ENCODE results near the gene EPOP. TPM values are rescaled to one million over a fixed set of nuclear protein-coding genes. Genes with fewer than 3 reads are reported as not detected.

Gene EPOP
- total RNA-seq: 1 to 10 TPM; 1.6 to 2.6 TPM
- long read RNA-seq, donor 1: 0 reads
- long read RNA-seq, donor 2: 0 reads

- intact Hi-C loops (cut with DNase I): loop anchor here (5.0 kb wide), 2 partner anchors 57 to 62 kb away; partner anchors contain the start of gene CISD3 (in 1 of the 2)
- peak; percentile 96 for DNase-seq (ENCODE audit: low spot score)
These were observed at the start of gene EPOP for GRCh38 chr17:38674749-38675615. Gene EPOP, minus strand, starts transcription at chr17:38674957. Its CDS starts 462 bp downstream, at chr17:38674495.

GRCh38 chr17:38721802-38722201 lies 47.0 kb upstream of the EPOP start:
- intact Hi-C loops (cut with DNase I): no loop called here
- DNase-seq (ENCODE audit: low spot score): no peak

GRCh38 chr17:38720941-38721340 lies 46.2 kb upstream of the EPOP start:
- no peak for DNase-seq (ENCODE audit: low spot score)
- intact Hi-C loops (cut with DNase I): no loop called here

- intact Hi-C loops (cut with DNase I): no loop called here
- DNase-seq (ENCODE audit: low spot score): no peak
These were observed 45.3 kb upstream of the EPOP start for GRCh38 chr17:38719943-38720641.

- DNase-seq (ENCODE audit: low spot score): no peak
- intact Hi-C loops (cut with DNase I): no loop called here
These were observed 44.7 kb upstream of the EPOP start for GRCh38 chr17:38719289-38719942.

GRCh38 chr17:38717139-38717745 lies 42.5 kb upstream of the EPOP start:
- no peak for DNase-seq (ENCODE audit: low spot score)
- intact Hi-C loops (cut with DNase I): no loop called here

- no peak for DNase-seq (ENCODE audit: low spot score)
- intact Hi-C loops (cut with DNase I): no loop called here
These were observed 41.7 kb upstream of the EPOP start for GRCh38 chr17:38716368-38717005.

- intact Hi-C loops (cut with DNase I): no loop called here
- no peak for DNase-seq (ENCODE audit: low spot score)
These were observed 40.6 kb upstream of the EPOP start for GRCh38 chr17:38715216-38715943.

- intact Hi-C loops (cut with DNase I): no loop called here
- no peak for DNase-seq (ENCODE audit: low spot score)
These were observed 38.8 kb upstream of the EPOP start for GRCh38 chr17:38713456-38714075.

GRCh38 chr17:38712593-38712992 lies 37.8 kb upstream of the EPOP start:
- no peak for DNase-seq (ENCODE audit: low spot score)
- intact Hi-C loops (cut with DNase I): no loop called here

GRCh38 chr17:38711792-38712571 lies 37.2 kb upstream of the EPOP start:
- DNase-seq (ENCODE audit: low spot score): no peak
- intact Hi-C loops (cut with DNase I): no loop called here

GRCh38 chr17:38710985-38711384 lies 36.2 kb upstream of the EPOP start:
- intact Hi-C loops (cut with DNase I): no loop called here
- peak; percentile 46 for DNase-seq (ENCODE audit: low spot score)

- intact Hi-C loops (cut with DNase I): no loop called here
- no peak for DNase-seq (ENCODE audit: low spot score)
These were observed 35.8 kb upstream of the EPOP start for GRCh38 chr17:38710604-38710962.

GRCh38 chr17:38709864-38710603 lies 35.3 kb upstream of the EPOP start:
- no peak for DNase-seq (ENCODE audit: low spot score)
- intact Hi-C loops (cut with DNase I): no loop called here

GRCh38 chr17:38709104-38709820 lies 34.5 kb upstream of the EPOP start:
- intact Hi-C loops (cut with DNase I): no loop called here

GRCh38 chr17:38707678-38708351 lies 33.1 kb upstream of the EPOP start:
- no peak for DNase-seq (ENCODE audit: low spot score)
- intact Hi-C loops (cut with DNase I): no loop called here

More at GRCh38 chr17:38709104-38709820, 34.5 kb upstream of the EPOP start:
- DNase-seq (ENCODE audit: low spot score): no peak
